ENCODE results near the gene ELMO2. TPM values are rescaled to one million over a fixed set of nuclear protein-coding genes. Genes with fewer than 3 reads are reported as not detected.

Gene ELMO2
- total RNA-seq, 1 experiment from 2014 or later = 38.5 TPM

DNA sequence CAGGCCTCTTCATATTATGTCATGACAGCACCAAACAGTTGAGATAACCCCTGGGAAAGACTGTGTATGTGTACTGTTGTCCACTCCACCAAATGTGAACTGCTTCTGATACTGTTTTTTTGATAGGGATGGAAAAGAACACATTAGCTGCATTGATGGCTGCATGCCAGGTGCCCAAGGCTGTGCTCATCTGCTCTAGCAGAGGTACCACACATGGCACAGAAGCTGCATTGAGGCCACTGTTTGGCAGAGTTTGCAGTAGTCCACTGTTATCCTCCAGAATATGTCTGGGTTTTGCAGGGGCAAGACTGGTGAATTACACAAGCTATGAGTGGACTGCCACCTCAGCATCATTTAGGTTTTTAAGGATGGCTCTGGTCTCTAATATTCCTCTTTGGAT lies 28.2 kb upstream of the ELMO2 start:
- intact Hi-C loops (cut with micrococcal nuclease; ENCODE audit: unreplicated experiment) = no loop called here
- Histone ChIP-seq H3K4me1 (ENCODE audit: insufficient read depth, low read length, poor library complexity, severe bottlenecking) (no peaks in the 10 kb centered on the region), H3K36me3 (ENCODE audit: insufficient read depth, low read length, poor library complexity, severe bottlenecking) (no peaks in the 10 kb centered on the region), H3K27me3 (replicated peaks; ENCODE audit: insufficient read depth, low read depth, low read length, poor library complexity) (peaks cover 43% of the 10 kb centered on the region), H3K27ac (ENCODE audit: low read depth, low read length, poor library complexity, severe bottlenecking) (no peak overlapping the region), H3K9me3 (ENCODE audit: low read depth, low read length, poor library complexity, severe bottlenecking) (no peaks in the 10 kb centered on the region), H3K4me3 (ENCODE audit: low read depth, low read length, poor library complexity, severe bottlenecking) (no peak overlapping the region)
- ChIA-PET CTCF (no interaction called here), POLR2A (ENCODE audit: low non-redundant PET) (no interaction called here)
- no peak for DNase-seq (ENCODE audit: low spot score)
- no TSS peak for BruUV-seq (replicated peaks)
- TF ChIP-seq EZH2 (IDR thresholded peaks at IDR 0.05; ENCODE audit: borderline replicate concordance, low read depth, low read length, poor library complexity, severe bottlenecking) = no peak
- TF ChIP-seq, protein P1, sequence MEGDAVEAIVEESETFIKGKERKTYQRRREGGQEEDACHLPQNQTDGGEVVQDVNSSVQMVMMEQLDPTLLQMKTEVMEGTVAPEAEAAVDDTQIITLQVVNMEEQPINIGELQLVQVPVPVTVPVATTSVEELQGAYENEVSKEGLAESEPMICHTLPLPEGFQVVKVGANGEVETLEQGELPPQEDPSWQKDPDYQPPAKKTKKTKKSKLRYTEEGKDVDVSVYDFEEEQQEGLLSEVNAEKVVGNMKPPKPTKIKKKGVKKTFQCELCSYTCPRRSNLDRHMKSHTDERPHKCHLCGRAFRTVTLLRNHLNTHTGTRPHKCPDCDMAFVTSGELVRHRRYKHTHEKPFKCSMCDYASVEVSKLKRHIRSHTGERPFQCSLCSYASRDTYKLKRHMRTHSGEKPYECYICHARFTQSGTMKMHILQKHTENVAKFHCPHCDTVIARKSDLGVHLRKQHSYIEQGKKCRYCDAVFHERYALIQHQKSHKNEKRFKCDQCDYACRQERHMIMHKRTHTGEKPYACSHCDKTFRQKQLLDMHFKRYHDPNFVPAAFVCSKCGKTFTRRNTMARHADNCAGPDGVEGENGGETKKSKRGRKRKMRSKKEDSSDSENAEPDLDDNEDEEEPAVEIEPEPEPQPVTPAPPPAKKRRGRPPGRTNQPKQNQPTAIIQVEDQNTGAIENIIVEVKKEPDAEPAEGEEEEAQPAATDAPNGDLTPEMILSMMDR (conservative IDR thresholded peaks at IDR 0.05; ENCODE audit: low read depth, low read length) = no peak

DNA sequence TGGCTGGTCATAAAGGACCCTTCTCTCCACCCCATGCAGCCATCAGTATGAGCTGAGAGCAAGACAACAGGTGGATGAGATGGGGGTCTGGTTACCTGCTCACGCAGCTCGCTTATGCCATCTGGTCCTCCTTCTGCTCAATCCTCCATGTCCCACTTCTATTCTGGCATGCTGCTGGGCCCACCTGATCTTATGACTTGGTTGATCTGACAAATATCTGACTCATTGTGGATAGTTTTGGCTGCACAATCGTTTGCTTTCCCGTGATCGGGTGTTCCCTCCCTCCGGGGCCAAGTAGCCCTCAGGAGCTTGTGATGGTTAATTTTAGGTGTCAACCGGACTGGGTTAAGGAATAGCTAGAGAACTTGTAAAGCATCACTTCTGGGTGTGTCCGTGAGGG lies 26.6 kb upstream of the ELMO2 start:
- ChIA-PET POLR2A (ENCODE audit: low non-redundant PET) (no interaction called here), CTCF (no interaction called here)

DNA sequence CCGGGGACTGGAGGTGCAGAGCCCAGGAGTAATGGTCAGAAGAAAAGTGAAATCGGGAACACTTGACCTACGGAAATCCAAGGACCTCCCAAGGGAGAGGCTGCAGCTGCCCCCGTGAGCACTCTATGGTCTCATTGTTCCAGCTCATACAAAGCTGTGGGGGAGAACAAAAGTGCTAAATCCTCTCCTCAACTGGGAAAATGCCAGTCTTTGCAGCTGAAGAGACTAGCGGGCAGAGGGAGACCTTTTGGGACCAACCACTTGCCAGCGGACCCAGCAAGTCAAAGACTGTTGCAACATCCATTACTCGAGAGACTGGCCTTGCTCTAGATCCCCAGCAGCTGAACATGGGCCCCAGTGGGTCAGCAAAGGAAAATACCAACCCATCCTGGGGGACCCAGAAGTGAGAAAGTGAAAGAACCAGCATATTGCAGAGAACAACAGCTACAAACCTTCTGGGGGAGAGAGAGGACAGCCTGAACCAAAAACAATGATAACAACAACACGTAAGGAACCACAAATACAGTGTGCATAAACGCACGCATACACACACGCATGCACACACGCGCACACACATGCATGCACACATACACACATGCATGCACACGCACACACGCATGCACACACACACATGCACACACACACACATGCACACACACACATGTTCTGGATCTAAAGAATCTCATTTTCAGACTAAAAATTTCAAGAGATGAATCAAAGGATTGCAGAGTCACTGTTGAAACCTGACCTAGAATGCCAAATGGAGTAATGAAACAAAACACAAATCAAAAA lies 24.7 kb upstream of the ELMO2 start:
- CTCF ChIA-PET = no interaction called here
- Histone ChIP-seq H3K36me3 (ENCODE audit: insufficient read depth, low read length, poor library complexity, severe bottlenecking) (no peaks in the 10 kb centered on the region), H3K27ac (ENCODE audit: low read depth, low read length, poor library complexity, severe bottlenecking) (no peak overlapping the region), H3K27me3 (replicated peaks; ENCODE audit: insufficient read depth, low read depth, low read length, poor library complexity) (peaks cover 73% of the 10 kb centered on the region), H3K4me1 (ENCODE audit: insufficient read depth, low read length, poor library complexity, severe bottlenecking) (no peaks in the 10 kb centered on the region), H3K4me3 (ENCODE audit: low read depth, low read length, poor library complexity, severe bottlenecking) (no peak overlapping the region), H3K9me3 (ENCODE audit: low read depth, low read length, poor library complexity, severe bottlenecking) (no peaks in the 10 kb centered on the region)
- POLR2A ChIA-PET (ENCODE audit: low non-redundant PET) = no interaction called here
- TF ChIP-seq, protein P1 (conservative IDR thresholded peaks at IDR 0.05; ENCODE audit: low read depth, low read length) = no peak
- no peak for TF ChIP-seq EZH2 (IDR thresholded peaks at IDR 0.05; ENCODE audit: borderline replicate concordance, low read depth, low read length, poor library complexity, severe bottlenecking)
- BruUV-seq (replicated peaks) = no TSS peak
- no peak for DNase-seq (ENCODE audit: low spot score)
- intact Hi-C loops (cut with micrococcal nuclease; ENCODE audit: unreplicated experiment) = no loop called here

More for the DNA sequence above, 26.6 kb upstream of the ELMO2 start:
- Histone ChIP-seq H3K4me3 (ENCODE audit: low read depth, low read length, poor library complexity, severe bottlenecking) (no peak overlapping the region), H3K27me3 (replicated peaks; ENCODE audit: insufficient read depth, low read depth, low read length, poor library complexity) (peaks cover 55% of the 10 kb centered on the region), H3K36me3 (ENCODE audit: insufficient read depth, low read length, poor library complexity, severe bottlenecking) (no peaks in the 10 kb centered on the region), H3K27ac (ENCODE audit: low read depth, low read length, poor library complexity, severe bottlenecking) (no peak overlapping the region), H3K4me1 (ENCODE audit: insufficient read depth, low read length, poor library complexity, severe bottlenecking) (no peaks in the 10 kb centered on the region), H3K9me3 (ENCODE audit: low read depth, low read length, poor library complexity, severe bottlenecking) (no peaks in the 10 kb centered on the region)
- no peak for TF ChIP-seq EZH2 (IDR thresholded peaks at IDR 0.05; ENCODE audit: borderline replicate concordance, low read depth, low read length, poor library complexity, severe bottlenecking)
- TF ChIP-seq, protein P1 (conservative IDR thresholded peaks at IDR 0.05; ENCODE audit: low read depth, low read length) = no peak
- intact Hi-C loops (cut with micrococcal nuclease; ENCODE audit: unreplicated experiment) = no loop called here
- DNase-seq (ENCODE audit: low spot score) = no peak
- BruUV-seq (replicated peaks) = no TSS peak

Data from A673 (cell line).